CD4-positive, CD25-positive, alpha-beta regulatory T cell (primary cell): ENCODE data around the gene PTPRG. TPM values are rescaled to one million over a fixed set of nuclear protein-coding genes. Genes with fewer than 3 reads are reported as not detected.
"Not testable (repeated sequence)": the region's sequence is repeated elsewhere in the genome, so short reads cannot be mapped to it uniquely, and the experiment has no call there.

Experiments
- ATAC-seq, 2 donors: fragments of 150-1000 bp; cut with Tn5 transposase; one replicate each; pipeline ENCODE4 v1.10.0; 2021; ENCODE audit warnings: low read depth in 2 of 2, moderate number of reproducible peaks in 2 of 2, moderate library complexity in 1 of 2
- DNase-seq, 3 donors: peaks; one replicate each; pipeline versions ENCODE4 v3.0.0 to v3.0.0-alpha.2; 2012 to 2022; ENCODE audit warnings: mixed read lengths in 1 of 3
- H3K27ac ChIP-seq: one replicate; pipeline ENCODE4 v1.7.0; 2013; ENCODE audit warnings: mild to moderate bottlenecking, low read length; ENCODE audit not compliant: insufficient read depth, poor library complexity, severe bottlenecking
- H3K27me3 ChIP-seq: one replicate; pipeline ENCODE4 v1.7.0; 2013; ENCODE audit warnings: low read length; ENCODE audit not compliant: control insufficient read depth, insufficient read depth
- H3K36me3 ChIP-seq: one replicate; pipeline ENCODE4 v1.7.0; 2013; ENCODE audit warnings: mild to moderate bottlenecking, low read length, moderate library complexity; ENCODE audit not compliant: control insufficient read depth, insufficient read depth
- H3K4me1 ChIP-seq: 2 replicates; pipeline ENCODE4 v1.7.0; 2013; ENCODE audit warnings: mild to moderate bottlenecking, low read length; ENCODE audit not compliant: insufficient read depth, control insufficient read depth, poor library complexity, severe bottlenecking
- H3K4me3 ChIP-seq: one replicate; pipeline ENCODE4 v1.7.0; 2013; ENCODE audit warnings: low read depth, mild to moderate bottlenecking, low read length, moderate library complexity
- H3K9me3 ChIP-seq, 2 experiments: 1 replicate in 1 of 2; 2 replicates in 1 of 2; pipeline ENCODE4 v1.7.0; 2013; ENCODE audit warnings: low read length in 2 of 2, mild to moderate bottlenecking in 1 of 2, moderate library complexity in 1 of 2; ENCODE audit not compliant: control insufficient read depth in 2 of 2
- H3K27ac Mint-ChIP-seq, 3 donors: one replicate each; pipeline ENCODE4 v1.8.0; 2020 to 2022; ENCODE audit warnings: mild to moderate bottlenecking in 3 of 3, mixed read lengths in 3 of 3, moderate library complexity in 2 of 3
- H3K27me3 Mint-ChIP-seq: one replicate; pipeline ENCODE4 v1.8.0; 2022; ENCODE audit warnings: mild to moderate bottlenecking, mixed read lengths
- H3K36me3 Mint-ChIP-seq: one replicate; pipeline ENCODE4 v1.8.0; 2020; ENCODE audit warnings: mixed read lengths
- H3K4me1 Mint-ChIP-seq, 4 donors: one replicate each; pipeline ENCODE4 v1.8.0; 2020 to 2022; ENCODE audit warnings: mixed read lengths in 4 of 4, mild to moderate bottlenecking in 1 of 4
- H3K4me3 Mint-ChIP-seq, 4 donors: one replicate each; pipeline ENCODE4 v1.8.0; 2020 to 2022; ENCODE audit warnings: mild to moderate bottlenecking in 4 of 4, mixed read lengths in 4 of 4, moderate library complexity in 3 of 4
- H3K9me3 Mint-ChIP-seq, 7 donors: one replicate each; pipeline ENCODE4 v1.8.0; 2020 to 2022; ENCODE audit warnings: mixed read lengths in 7 of 7, mild to moderate bottlenecking in 3 of 7, moderate library complexity in 2 of 7
- polyA plus RNA-seq, 4 donors: library from polyadenylated mRNA; unstranded; fragments of 300-500 nt; fragmentation: Illumina TruSeq; gene quantifications; one replicate each; pipeline ENCODE4 v1.2.3, GENCODE V29; 2021
- total RNA-seq: library from RNA; stranded (reverse); gene quantifications from one replicate; pipeline ENCODE4 v1.2.3, GENCODE V29; 2022

Gene PTPRG
- total and polyA plus RNA-seq, 5 donors from 2014 or later = not detected

- Histone ChIP-seq H3K36me3 (no peaks in the 10 kb centered on the region), H3K4me1 (no peaks in the 10 kb centered on the region), H3K27me3 (no peaks in the 10 kb centered on the region), H3K27ac (no peak overlapping the region), H3K4me3 (no peak overlapping the region), H3K9me3 (no peaks in the 10 kb centered on the region)
- Mint-ChIP-seq H3K27me3 (peaks cover 4% of the 10 kb centered on the region), H3K4me3 (no peak overlapping the region), H3K36me3 (no peaks in the 10 kb centered on the region), H3K27ac (no peak overlapping the region), H3K9me3 (peaks cover 0 to 7% (median 0%) of the 10 kb centered on the region in 7 donors), H3K4me1 (no peaks in the 10 kb centered on the region)
- ATAC-seq (no peak), DNase-seq (no peak)
Measured at GRCh38 chr3:61813636-61814035, 252.3 kb downstream of the PTPRG start.

DNA sequence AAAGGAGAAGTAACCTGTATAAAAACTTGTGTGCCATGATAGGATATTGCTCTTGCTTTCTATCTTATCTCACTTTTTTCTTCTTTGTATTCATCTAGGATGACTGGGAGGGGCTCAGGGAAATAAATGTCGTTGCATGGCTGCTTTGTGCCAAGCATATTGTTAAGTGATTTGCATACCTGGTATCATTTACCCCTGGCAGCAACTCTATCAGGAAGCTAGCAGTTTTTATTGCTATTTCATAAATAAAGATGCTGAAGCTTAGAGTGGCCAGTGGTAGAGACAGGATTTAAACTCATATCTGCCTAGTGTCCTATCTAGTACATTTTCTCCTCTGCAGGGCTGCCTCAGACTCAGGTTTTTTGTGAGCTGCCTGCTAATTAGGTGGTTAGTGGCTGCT, 253.3 kb downstream of the PTPRG start:
- ATAC-seq (no peak), DNase-seq (no peak)
- no peaks in the 10 kb centered on the region for H3K9me3 ChIP-seq
- H3K36me3 Mint-ChIP-seq = no peaks in the 10 kb centered on the region
- no peaks in the 10 kb centered on the region for H3K27me3 ChIP-seq
- H3K4me1 Mint-ChIP-seq = no peaks in the 10 kb centered on the region
- H3K4me3 ChIP-seq = no peak overlapping the region
- no peaks in the 10 kb centered on the region for H3K4me1 ChIP-seq
- H3K9me3 Mint-ChIP-seq = peaks cover 0 to 7% (median 0%) of the 10 kb centered on the region in 7 donors
- peaks cover 4% of the 10 kb centered on the region for H3K27me3 Mint-ChIP-seq
- no peak overlapping the region for H3K27ac Mint-ChIP-seq
- H3K27ac ChIP-seq = no peak overlapping the region
- no peaks in the 10 kb centered on the region for H3K36me3 ChIP-seq
- no peak overlapping the region for H3K4me3 Mint-ChIP-seq

- not testable (repeated sequence) for H3K4me1 ChIP-seq, H3K4me3 ChIP-seq, H3K4me3 Mint-ChIP-seq, H3K36me3 Mint-ChIP-seq, H3K27me3 Mint-ChIP-seq, DNase-seq, H3K36me3 ChIP-seq, H3K9me3 Mint-ChIP-seq, H3K27ac ChIP-seq, H3K9me3 ChIP-seq, H3K27ac Mint-ChIP-seq, H3K4me1 Mint-ChIP-seq, H3K27me3 ChIP-seq, ATAC-seq
Measured at GRCh38 chr3:61816304-61816703, 254.9 kb downstream of the PTPRG start.

DNA sequence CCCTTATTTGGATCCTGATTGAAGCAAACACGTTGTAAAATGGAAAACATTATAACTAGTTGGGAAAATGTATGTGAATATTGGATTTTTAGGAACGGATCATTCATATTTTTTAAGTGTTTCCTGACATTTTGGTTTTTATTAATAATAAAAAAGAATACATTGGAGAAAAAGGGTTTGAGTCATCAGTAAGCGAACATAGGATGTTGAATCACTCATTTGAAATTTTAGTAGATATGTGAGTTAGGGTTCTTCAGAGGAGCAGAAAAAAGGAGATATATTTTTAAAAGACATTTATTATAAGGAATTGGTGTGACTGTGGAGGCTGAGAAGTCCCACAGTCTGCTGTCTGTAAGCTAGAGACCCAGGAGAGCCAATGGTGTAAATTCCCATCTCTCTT, 258.5 kb downstream of the PTPRG start:
- Mint-ChIP-seq H3K27ac (no peak overlapping the region), H3K9me3 (peaks cover 0 to 5% (median 0%) of the 10 kb centered on the region in 7 donors), H3K27me3 (no peaks in the 10 kb centered on the region), H3K4me1 (no peaks in the 10 kb centered on the region), H3K4me3 (no peak overlapping the region), H3K36me3 (no peaks in the 10 kb centered on the region)
- Histone ChIP-seq H3K4me1 (no peaks in the 10 kb centered on the region), H3K27me3 (no peaks in the 10 kb centered on the region), H3K36me3 (no peaks in the 10 kb centered on the region), H3K27ac (no peak overlapping the region), H3K4me3 (no peak overlapping the region), H3K9me3 (no peaks in the 10 kb centered on the region)
- DNase-seq (no peak), ATAC-seq (no peak)

DNA sequence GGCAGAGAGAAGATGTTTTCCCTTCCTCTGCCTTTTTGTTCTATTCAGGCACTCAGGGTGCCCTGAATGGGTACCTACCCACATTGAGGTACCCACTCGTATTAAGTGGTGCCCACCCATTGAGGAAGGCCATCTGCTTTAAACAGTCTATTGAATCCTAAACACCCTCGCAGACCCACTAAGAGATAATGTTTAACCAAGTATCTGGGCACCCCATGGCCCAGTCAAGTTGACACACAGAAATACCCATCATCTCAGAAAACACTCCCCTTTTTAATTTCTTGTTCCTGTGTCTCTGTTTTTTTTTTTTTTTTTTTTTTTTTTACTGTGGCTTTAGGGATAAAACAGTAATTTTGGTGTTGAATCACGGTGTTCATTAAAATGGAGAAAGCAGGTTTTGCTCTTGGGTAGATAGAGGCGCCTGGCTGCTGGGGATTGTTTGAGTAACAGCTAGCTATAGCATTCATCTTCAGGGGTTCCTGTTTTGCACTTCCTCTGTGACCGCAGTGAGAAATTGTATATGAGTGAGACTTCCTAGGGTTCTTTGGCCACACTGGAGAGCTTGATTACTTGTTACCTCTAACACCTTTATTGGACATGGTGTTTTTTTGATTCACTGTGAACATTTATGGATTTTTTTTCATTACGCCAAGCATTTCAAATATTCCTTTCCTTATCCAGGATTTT, 259.1 kb downstream of the PTPRG start:
- H3K27ac Mint-ChIP-seq = no peak overlapping the region
- no peak for ATAC-seq
- no peak for DNase-seq

DNA sequence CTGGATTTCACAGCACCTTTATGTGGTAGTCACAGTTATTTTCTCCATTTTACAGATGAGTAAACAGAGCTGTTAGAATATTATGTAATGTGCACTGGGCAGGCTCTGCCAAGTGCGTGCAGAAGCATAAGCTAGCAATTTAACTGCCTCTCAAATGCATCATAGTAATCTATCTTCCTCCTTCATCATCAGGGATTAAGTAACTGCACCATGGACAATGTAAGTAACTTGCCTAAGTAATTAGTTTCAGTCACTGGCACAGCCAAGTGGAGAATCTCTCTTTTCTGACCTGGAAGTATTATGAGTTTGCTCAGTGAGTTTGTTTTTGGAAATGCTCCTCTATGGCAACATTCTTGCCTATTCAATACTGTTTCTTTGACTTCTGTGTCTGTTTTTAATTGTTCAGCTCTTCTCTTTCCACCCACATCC, 260.5 kb downstream of the PTPRG start:
- DNase-seq (no peak), ATAC-seq (no peak)
- H3K27me3 Mint-ChIP-seq = no peaks in the 10 kb centered on the region
- no peak overlapping the region for H3K4me3 ChIP-seq
- no peaks in the 10 kb centered on the region for H3K9me3 ChIP-seq
- peaks cover 0 to 4% (median 0%) of the 10 kb centered on the region in 7 donors for H3K9me3 Mint-ChIP-seq
- H3K36me3 Mint-ChIP-seq = no peaks in the 10 kb centered on the region
- H3K4me1 Mint-ChIP-seq = no peaks in the 10 kb centered on the region
- no peak overlapping the region for H3K27ac ChIP-seq
- no peak overlapping the region for H3K4me3 Mint-ChIP-seq
- H3K36me3 ChIP-seq = no peaks in the 10 kb centered on the region
- no peaks in the 10 kb centered on the region for H3K4me1 ChIP-seq
- no peaks in the 10 kb centered on the region for H3K27me3 ChIP-seq
- no peak overlapping the region for H3K27ac Mint-ChIP-seq

More for the DNA sequence above, 259.1 kb downstream of the PTPRG start:
- H3K4me3 ChIP-seq = no peak overlapping the region
- H3K4me1 Mint-ChIP-seq = no peaks in the 10 kb centered on the region
- H3K36me3 Mint-ChIP-seq = no peaks in the 10 kb centered on the region
- peaks cover 0 to 4% (median 0%) of the 10 kb centered on the region in 7 donors for H3K9me3 Mint-ChIP-seq
- H3K27me3 ChIP-seq = no peaks in the 10 kb centered on the region
- no peak overlapping the region for H3K27ac ChIP-seq
- H3K27me3 Mint-ChIP-seq = no peaks in the 10 kb centered on the region
- no peaks in the 10 kb centered on the region for H3K9me3 ChIP-seq
- H3K36me3 ChIP-seq = no peaks in the 10 kb centered on the region
- no peaks in the 10 kb centered on the region for H3K4me1 ChIP-seq
- no peak overlapping the region for H3K4me3 Mint-ChIP-seq

DNA sequence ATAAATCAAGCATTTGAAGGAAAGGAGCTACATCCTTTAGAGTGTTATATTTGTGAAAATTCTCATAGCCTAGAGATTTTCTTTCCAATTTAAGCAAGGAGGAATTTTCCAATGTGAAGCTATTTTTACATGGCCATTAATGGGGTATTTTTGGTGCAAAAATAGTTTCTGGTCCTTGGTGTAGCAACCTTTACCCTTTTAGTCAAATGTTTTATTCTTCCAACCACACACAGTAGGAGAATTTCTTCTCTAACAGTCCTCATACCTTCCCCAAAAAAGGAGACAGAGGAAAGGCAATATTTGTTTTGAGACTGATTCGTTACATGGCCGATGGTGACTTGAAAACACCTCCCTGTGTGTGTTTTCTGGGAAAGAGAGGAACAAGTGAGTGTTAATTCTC, 261.2 kb downstream of the PTPRG start:
- no peaks in the 10 kb centered on the region for H3K4me1 ChIP-seq
- DNase-seq = no peak
- H3K27me3 ChIP-seq = no peaks in the 10 kb centered on the region
- H3K27me3 Mint-ChIP-seq = no peaks in the 10 kb centered on the region
- H3K9me3 ChIP-seq = no peaks in the 10 kb centered on the region
- H3K36me3 Mint-ChIP-seq = no peaks in the 10 kb centered on the region
- no peaks in the 10 kb centered on the region for H3K36me3 ChIP-seq
- H3K27ac Mint-ChIP-seq = no peak overlapping the region
- no peak overlapping the region for H3K27ac ChIP-seq
- H3K4me1 Mint-ChIP-seq = no peaks in the 10 kb centered on the region
- no peak overlapping the region for H3K4me3 Mint-ChIP-seq
- H3K9me3 Mint-ChIP-seq = peaks cover 0 to 6% (median 0%) of the 10 kb centered on the region in 7 donors
- H3K4me3 ChIP-seq = no peak overlapping the region
- no peak for ATAC-seq

GRCh38 chr3:61824553-61825135, 263.3 kb downstream of the PTPRG start:
- H3K27ac ChIP-seq = no peak overlapping the region
- H3K27ac Mint-ChIP-seq = no peak overlapping the region
- no peaks in the 10 kb centered on the region for H3K4me1 Mint-ChIP-seq

More at GRCh38 chr3:61824553-61825135, 263.3 kb downstream of the PTPRG start:
- no peak overlapping the region for H3K4me3 Mint-ChIP-seq
- Histone ChIP-seq H3K9me3 (no peaks in the 10 kb centered on the region), H3K4me1 (no peaks in the 10 kb centered on the region), H3K4me3 (no peak overlapping the region), H3K36me3 (no peaks in the 10 kb centered on the region), H3K27me3 (no peaks in the 10 kb centered on the region)
- no peaks in the 10 kb centered on the region for H3K36me3 Mint-ChIP-seq
- ATAC-seq (no peak), DNase-seq (no peak)
- H3K9me3 Mint-ChIP-seq = peaks cover 0 to 6% (median 0%) of the 10 kb centered on the region in 7 donors
- H3K27me3 Mint-ChIP-seq = no peaks in the 10 kb centered on the region
